Right lobe of liver (tissue), 4 donors: Measurements from ENCODE around the gene ZBTB6.

ENCODE experiments used
- CTCF ChIP-seq, 4 donors: fragments of 200-600 bp in 3 of 4; fragments of 450-650 bp in 1 of 4; IDR thresholded peaks; one replicate each; pipeline versions ENCODE4 v1.5.1 to v1.8.0; 2016 to 2022; ENCODE audit warnings: antibody characterized with exemption in 4 of 4, mild to moderate bottlenecking in 2 of 4
- POLR2A ChIP-seq: fragments of 450-650 bp; IDR thresholded peaks from one replicate; pipeline ENCODE4 v1.6.1; 2017; ENCODE audit warnings: antibody characterized with exemption, mild to moderate bottlenecking
- donor health status: DM: no; HTN: no; CAD: no.
- donor health status: DM: no; HTN: no; CAD: no.
- donor health status: DM: no; HTN: yes; CAD: no.

DNA sequence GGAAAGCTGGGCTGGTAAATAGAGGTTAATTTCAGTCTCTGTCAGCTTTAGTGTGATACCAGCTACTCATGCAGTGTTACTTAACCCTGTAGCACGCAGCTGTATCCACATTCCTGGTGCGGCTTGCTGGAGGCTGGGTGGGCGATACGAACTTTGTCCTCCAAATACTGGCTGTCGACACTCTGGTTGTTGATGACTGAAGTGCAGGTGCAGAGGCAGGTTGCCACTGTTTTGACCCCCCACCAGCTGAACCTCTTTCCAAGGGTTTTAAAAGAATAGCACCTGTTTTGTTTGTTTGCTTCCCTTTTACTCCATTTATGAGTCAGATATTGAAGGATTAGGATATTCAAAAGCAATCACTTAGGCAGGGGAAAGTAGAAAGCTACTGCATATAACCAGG, 23.3 kb upstream of the ZBTB6 start:
- TF ChIP-seq CTCF (IDR thresholded peaks at IDR 0.05) (no peak), POLR2A (no peak)
